ENCODE data around the gene ZSCAN12.
A peak's percentile ranks its signal among the peaks of the same experiment; 100 is the strongest.

ZSCAN12 gene

DNA sequence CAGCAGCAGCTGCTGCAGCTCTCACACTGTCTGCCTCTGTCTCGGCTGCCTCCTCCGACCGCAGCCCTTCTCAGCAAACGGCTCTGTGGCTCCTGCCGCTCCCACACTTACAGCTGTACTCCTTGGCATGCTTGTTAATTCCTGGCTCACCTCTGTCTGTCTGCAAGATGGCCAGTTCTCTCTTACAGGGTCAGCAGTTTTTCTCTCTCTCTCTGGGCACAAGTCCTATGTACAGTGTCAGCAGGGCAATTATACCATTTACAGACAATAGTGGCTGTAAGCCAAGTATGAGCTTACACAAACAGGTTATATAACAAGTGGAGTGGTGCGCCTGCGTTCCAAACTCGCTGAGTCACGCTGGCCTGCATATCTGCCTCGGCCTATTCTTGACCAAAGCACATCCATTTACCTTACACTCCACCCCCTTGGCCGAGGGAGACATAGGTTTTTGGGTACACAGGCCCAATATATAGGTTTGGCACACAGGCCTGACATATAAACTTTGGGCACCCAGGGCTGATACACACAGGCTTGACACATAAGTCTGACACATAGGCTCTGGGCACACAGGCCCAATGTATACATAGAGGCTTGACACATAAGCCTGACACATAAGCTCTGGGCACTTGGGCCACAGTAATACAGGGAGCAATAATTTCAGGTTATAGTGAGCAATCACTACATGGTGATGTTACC, 45.4 kb downstream of the ZSCAN12 start:
- no peak for DNase-seq (ENCODE audit: low spot score)

DNA sequence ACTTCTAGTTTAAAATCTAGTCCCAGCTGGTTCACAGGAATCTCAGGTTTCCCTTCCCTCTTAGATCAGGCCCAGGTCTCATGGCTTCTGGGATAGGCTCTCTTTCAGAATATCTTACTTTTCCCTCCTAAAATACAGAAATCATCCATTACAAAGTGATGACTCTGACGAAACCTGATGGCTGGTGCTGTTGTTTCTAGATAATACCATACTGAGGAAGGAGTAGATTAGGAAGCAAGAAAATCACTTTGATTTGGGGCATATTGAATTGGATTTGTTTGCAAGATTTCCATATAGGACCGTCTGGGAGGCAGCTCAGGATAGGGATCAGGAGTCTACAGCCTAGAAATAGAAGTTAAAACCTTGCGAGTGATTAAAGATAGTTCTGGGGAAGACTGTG, 46.2 kb downstream of the ZSCAN12 start:
- no peak for DNase-seq (ENCODE audit: low spot score)

DNA sequence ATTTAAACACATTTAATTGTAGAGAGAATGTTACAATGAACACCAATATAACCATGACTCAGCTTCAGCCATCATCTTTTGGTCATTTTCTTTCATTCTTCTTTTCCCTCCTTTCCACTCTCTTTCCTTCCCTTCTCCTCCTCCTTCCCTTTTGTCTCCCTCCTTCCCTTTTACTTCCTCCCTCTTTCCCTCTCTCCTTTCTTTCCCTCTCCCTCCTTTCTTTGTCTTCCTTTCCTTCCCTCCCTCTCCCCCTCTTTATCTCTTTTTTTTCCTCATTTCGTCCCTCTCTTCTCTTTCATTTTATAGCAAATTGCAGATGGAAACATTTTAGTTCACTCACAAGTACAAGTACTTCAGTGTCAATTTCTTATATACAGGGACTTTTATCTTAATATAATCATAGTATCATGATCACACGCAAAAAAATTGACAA, 48.0 kb downstream of the ZSCAN12 start:
- no peak for DNase-seq (ENCODE audit: low spot score)

DNA sequence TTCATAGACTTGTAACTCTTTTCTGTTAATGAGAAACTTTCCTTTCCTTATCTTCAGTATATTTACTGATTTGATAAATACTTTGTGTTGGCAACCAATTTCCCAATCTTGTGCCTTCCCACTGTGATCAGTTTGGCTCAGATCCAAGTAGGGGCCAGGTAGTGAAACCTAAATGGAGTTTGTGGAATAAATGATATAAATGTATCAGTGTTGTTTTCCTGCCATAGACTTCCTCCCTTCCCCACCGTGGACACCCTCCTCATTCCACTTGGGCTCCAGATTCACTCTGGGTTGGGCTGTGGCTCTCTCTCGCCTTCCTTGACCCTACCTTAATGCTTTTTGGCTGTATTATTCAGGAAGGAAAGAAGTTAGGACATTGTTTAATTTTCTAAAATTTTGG, 48.5 kb downstream of the ZSCAN12 start:
- DNase-seq (ENCODE audit: low spot score), result no peak

DNA sequence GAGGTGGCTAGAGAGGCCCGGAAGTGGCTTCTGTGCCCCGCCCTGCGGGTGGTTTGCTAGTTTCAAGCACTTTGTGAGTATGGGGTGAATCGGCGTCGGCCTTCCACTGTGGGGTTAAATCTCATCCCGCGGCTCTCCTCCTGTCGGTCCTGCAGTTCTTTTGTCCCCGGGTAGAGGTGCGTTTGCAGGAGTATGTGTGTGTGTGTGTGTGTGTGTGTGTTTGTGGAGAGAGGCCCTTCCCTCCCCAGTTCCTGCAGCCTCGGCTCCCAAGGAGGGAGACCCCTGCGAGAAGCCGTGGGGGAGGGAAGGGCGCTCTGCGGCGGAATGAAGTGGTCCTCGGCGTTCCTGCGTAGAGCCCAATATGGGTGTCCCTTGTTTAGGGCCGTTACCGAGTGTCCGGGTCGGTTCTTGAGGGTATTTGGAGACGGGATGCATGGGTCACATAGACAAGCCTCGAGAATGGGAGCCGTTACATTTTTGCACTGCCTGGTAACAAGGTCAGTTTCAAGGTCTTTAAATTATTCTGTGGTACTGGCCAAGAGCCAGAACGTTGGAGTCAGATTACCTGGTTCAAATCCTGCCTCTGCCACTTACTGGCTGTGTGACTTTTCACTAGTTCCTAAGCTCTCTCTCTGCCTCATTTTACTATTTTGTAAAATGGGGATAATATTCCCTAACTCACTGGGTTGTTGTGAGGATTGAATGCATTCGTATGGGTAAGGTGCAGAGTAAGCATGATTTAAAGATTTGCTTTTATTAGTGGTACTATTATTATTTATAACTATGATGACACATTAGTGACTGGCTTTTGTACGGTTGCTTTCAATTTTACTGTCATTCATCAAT, 49.4 kb downstream of the ZSCAN12 start, which contains the start of gene ZKSCAN3:
Gene ZKSCAN3, plus strand, starts transcription at position 56 of the 846 bp plus-strand sequence. CDS start 9,640 bp downstream, outside the sequence.
- peak; percentile 86 for DNase-seq (ENCODE audit: low spot score)

DNA sequence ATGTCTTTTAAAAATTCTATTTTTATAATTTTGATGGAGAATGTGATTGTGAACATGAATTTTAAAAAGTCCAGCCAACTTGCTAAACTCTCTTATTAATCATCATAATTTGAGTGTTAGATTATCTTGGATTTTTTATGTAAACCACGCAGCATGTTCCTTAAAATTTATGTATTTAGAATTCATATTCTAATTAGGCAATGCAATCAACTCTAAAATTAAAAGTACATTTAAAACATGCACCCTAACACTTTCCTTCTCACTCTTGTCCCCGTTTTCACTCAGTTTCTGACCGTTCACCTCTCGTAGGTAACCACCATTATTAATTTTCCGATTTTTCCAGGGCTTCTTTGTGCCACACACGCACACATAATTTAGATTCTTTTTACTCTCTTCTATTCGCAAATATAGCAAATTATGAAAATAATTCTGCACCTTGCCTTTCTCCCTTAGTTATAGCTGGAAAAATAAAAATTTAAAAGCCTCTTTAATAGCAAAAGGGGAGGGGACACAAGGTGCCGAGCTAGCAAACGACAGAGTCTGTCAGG, 50.1 kb downstream of the ZSCAN12 start:
- DNase-seq (ENCODE audit: low spot score), result no peak

DNA sequence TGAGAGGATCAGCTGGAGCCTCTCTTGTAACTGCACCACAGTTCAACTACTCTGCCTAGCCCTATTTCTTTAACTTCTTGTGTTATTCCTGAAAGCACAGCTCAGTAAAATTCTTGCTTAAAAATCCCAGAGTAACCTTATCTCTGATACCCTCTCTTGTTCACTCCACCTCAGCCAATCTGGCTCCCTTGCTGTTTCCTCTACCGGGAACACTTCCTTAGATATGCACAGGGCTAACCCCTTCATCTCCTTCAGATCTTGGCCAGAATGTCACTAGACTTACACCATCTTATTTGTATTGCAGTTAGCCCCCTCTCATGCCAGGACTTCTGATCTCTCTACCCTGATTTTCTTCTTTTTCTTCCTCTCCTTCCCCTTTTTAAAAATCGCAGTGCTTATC, 52.4 kb downstream of the ZSCAN12 start:
- DNase-seq (ENCODE audit: low spot score), result no peak

DNA sequence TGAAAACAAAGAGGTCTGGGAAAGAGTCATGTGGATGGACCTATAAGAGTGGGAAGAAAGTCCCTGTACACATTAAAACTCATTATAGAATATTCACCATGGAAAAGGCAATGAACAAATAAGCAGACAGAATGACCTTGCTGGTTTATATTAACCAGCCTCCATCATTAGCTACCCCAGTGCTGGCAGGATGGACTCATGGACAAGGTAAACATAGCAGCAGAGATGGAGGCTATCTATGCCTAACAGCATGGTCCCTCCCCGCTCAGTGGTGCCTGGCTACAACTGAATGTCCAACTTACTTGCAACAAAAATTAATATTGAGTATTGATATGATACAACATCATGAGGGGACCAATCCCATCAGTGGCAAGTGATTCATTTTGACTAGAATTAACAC, 54.3 kb downstream of the ZSCAN12 start:
- no peak for DNase-seq (ENCODE audit: low spot score)

DNA sequence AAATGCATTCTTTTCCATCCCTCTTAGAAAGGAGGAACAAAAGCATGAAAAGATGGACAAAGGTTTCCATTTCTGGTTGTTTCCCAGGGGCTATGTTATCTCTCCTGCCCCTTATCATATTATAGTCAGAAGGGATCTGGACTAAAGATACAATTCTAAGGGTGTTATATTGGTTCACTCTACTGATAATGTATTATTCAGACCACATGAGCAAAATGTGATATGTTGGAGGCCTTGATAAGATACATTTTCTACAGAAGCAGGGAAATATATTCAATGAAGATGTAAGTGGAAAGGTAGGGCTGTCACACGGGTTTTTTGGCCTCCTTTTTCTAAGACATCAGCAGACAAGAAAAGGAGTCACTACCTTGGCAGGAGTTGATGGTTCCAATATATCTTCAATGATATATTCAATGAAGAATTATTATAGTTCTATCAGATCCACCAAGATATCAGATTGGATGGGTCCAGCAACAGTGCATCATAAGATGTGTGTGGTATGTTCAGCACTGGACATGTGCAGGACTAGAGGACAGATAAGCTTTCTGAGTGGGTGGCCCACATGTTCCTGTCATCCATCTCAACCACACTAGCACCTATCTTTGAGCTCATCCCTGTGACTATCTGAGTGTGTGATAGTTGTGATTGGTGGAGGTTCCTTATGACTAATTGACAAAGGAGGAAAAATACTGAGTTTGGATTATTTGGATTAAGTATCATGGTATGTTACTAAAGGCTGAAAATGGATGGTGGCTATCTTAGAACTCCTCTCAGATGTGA, 55.5 kb downstream of the ZSCAN12 start:
- no peak for DNase-seq (ENCODE audit: low spot score)

DNA sequence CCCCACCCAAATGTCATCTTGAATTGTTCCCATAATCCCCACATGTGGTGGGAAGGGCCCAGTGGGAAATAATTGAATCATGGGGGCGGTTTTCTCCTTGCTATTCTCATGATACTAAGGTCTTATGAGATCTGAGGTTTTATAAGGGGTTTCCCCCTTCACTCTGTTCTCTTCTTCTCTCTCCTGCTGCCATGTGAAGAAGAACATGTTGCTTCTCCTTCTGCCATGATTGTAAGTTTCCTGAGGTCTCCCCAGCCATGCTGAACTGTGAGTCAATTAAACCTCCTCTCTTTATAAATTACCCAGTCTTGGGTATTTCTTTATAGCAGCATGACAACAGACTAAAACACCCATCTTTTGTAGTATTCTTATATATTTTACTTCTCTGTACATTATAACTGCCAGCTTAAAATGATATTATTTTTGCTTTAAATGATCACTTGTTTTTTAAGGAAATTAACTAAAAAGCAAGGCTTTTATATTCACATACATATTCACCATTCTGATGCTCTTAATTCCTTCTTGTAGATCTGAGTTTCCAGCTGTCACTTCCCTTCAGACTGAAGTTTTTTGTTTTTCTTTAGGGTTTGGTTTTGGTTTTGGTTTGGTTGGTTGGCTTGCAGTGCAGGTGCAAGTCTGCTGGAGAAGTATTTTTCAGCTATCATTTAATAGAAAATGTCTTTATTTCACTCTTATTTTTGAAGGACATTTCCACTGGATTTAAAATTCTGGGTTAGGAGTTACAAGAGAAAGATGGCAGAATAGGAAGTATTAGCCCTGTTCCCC, 59.0 kb downstream of the ZSCAN12 start:
- no peak for DNase-seq (ENCODE audit: low spot score)

DNA sequence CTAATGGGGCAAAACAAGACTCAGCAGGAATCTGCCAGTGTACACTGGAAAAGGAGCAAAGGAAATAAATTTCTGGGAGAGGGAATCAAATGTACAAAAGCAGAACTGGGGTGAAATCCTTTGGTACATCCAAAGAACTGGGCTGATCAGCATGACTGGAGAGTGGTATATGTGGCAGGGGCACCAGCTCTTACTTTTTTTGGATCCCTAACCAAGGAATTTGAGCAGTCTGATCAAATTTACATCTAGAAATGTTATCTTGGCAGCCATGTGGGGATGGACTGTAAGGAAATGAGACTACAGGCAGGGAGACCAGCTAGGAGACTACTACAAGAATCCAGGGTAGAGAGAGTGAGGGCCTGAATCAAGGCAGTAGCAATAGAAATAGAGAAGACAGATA, 62.4 kb downstream of the ZSCAN12 start:
- DNase-seq (ENCODE audit: low spot score), result no peak

DNA sequence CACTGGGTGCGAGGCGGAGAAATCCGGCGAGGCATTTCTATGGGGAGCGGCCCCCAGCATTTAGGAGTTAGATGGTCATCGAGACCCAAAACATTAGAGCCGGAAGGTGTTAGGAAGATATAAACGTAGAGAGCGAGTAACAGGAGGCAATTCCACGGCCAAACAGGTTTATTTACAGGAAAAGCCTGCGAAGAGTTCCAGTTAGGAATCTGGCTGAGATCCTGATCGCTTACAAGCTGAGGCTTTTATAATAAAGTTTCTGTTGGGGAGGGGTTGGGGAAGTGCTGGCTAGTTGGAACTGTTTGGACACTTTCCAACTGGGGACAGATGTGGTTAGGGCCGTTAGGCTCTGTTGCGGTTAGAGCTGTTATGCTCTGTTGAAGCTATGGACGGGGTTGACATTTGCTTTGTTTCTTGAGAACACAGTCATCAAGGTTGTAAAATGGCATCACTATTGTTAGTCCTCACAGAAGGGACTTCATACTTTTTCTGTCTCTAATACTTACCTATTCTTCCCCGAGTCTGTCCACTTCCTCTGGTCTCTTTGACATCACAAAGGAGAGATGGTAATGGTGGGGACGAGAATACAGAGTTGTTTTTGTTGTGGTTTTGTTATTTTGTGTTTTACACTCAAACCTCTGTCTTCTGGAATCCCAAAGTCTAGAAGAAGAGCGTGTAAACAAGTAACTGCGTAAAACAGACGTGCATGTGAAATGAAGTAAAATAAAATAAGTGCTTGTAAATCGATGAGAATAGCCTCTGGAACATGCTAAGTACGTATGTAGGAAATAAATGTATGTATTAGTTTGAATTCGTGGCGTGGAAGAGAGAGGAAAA, 63.0 kb downstream of the ZSCAN12 start:
- DNase-seq (ENCODE audit: low spot score), result no peak

DNA sequence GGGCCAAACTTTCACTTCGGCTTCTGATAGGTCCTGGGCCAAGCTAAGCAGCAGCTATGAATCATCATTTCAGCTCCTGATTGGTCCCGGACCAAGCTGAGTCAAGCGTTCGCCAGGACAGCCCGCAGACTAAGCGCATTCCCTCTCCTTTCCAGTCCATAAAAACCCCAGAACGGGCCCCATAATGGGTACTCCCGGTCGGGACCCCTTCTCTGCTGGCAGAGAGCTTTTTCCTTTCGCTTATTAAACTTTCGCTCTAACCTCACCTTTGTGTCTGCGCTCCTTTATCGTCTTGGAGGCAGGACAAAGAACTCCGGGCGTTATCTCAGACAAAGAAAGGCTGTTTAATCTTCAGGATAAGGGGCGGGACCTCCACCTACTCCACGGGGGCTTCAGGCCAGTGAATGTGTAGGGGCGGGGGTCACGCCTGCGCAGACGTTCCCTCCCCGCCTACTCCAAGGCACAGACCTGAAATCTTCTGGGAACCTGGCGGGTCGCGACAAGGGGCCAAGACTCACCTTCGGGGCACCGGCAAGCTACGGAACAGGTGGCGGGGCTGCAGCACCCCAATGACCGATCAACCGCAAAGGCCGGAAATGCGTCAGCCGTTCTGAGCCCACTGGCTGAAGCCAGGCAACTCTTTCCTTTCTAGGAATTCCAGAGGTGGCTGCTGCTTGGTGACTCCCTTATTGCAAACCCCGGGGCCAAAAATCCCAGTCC, 63.8 kb downstream of the ZSCAN12 start, which contains the start of gene ZSCAN31:
Gene ZSCAN31, minus strand, starts transcription at position 585 of the 720 bp plus-strand sequence. CDS start 6,465 bp downstream, outside the sequence.
- DNase-seq (ENCODE audit: low spot score), result peak; percentile 94

DNA sequence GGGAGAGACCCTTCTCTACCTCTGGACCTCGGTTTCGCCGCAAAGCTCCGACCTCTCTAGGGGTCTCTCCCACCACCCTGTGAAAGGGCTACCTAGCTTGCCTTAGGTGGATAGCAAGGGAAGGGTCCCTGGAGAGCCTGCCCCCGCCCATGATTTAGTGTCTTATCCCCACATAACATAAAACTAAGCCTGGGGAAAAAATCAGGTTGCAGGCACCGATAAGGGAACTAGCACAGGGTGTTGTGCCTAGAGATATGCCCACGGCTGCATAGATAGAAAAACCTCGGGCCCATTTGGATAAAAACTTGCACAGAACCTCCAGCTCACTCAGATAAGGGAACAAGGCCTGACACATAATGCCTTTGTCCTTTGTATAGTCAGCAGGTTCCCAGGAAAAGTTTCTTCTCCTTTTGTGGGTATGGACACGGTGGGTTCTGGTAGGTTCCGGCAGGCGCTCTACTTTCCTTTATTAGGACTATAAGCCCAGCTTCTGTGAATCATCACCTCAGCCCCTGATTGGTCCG, 64.4 kb downstream of the ZSCAN12 start:
- DNase-seq (ENCODE audit: low spot score), result no peak

DNA sequence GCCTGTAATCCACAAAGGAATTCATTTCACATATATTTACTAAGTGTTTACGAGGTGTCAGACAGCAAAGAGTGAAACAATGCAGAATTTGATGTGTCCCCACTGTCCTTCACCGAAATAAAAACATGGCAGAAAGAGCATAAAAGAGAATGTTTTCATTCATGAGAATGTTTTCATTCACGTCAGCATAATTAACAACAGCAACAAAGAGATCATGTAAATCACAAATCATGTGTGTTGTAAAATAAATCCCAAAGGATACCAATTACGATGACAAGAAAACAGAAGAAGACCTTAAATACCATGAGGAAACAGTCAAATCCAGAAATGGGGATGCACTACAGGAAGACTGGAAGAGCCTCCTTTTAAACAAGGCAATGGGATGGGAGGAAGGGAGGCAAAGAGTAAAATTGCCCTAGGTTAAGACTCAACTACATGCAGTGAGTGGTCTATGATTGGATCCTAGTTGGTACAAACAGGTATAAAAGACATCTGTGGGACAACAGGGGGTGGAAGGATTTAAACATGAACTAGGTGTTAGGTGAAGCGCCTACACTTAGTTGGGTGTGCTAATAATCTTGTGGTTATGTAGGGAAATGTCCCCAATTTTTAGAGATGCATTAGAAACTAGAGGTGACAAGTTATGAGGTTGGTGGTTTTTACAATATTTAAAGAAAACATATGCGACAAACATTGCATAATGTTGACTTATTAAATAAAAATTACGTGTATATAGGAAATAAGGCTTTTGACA, 65.1 kb downstream of the ZSCAN12 start:
- DNase-seq (ENCODE audit: low spot score), result no peak

DNA sequence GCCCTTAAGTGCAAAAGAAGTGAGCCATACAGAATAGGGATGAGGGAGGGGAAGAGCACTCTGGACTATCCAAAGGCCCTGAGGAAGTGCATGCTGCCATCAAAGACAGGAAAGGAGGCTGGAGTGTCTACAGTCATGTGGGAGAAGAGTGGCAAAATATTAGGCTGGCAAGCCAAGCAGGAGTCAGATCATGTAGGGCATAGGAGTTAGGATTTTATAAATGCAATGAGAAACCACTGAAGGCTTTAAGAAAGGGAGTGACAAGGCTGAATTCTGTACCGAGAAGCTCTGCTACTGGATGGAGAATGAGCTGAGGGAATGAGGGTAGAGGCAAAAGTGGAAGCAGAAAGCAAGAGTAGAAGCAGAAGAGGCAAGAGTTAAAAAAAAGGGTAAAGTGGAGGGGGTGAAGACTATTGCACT, 65.9 kb downstream of the ZSCAN12 start:
- DNase-seq (ENCODE audit: low spot score), result no peak

DNA sequence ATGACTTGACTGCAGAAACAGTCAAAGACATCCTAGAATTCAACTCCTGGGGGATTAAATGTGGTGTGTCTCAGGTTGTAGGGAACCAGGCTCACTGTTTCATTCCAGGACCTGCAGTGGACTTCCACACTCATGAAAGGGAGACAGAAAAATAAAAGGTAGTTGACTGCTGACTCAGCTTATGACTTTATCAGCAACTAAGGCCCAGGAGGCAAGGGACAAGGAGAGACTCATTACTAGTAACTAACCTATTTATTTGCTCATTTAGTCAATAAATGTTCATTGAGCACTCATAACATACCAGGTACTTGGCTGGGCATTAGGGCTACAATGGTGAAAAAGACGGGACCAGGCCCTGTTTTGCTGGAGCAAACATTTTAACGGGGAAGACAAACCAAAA, 66.5 kb downstream of the ZSCAN12 start:
- no peak for DNase-seq (ENCODE audit: low spot score)

DNA sequence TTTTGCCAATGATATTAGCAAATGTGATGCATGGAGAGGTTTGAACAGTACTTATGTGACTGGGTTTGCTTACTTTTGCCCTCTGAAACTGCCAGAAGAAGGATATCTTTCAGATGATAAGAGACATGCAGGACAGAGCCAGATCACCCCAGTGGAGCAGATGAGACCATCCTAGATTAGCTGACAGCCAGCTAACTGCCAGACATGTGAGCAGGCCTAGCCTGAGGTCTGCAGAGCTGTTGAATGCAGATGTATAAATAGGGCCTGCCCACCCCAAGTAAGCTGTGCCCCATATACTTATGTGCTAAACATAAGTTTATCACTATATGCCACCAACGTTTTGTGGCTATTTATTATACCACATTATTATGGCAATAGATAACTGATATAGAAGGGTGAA, 69.5 kb downstream of the ZSCAN12 start:
- no peak for DNase-seq (ENCODE audit: low spot score)

Measured in putamen (tissue), 1 donor.